Stimulated activated memory B cell treated with anti-CD40 and anti-IgM and Interleukin-4, amounts not matched to agents 10 μg/mL and 1 μg/mL and 100 μg/mL, for 72 hours (primary cell): ENCODE data around the gene HAUS3.
A peak's percentile ranks its signal among the peaks of the same experiment; 100 is the strongest.

Experiments used
- ATAC-seq: fragments of 150-1000 bp; cut with Tn5 transposase; 2 replicates; pipeline ENCODE4 v1.10.0; 2021
- H3K27ac Mint-ChIP-seq: one replicate; pipeline ENCODE4 v1.8.0; 2022; ENCODE audit warnings: mild to moderate bottlenecking, mixed read lengths
- H3K27me3 Mint-ChIP-seq: one replicate; pipeline ENCODE4 v1.8.0; 2022; ENCODE audit warnings: mixed read lengths
- H3K36me3 Mint-ChIP-seq: one replicate; pipeline ENCODE4 v1.8.0; 2022; ENCODE audit warnings: mixed read lengths
- H3K4me1 Mint-ChIP-seq: one replicate; pipeline ENCODE4 v1.8.0; 2022; ENCODE audit warnings: mixed read lengths
- H3K4me3 Mint-ChIP-seq: one replicate; pipeline ENCODE4 v1.8.0; 2022; ENCODE audit warnings: mild to moderate bottlenecking, moderate library complexity, mixed read lengths
- H3K9me3 Mint-ChIP-seq: one replicate; pipeline ENCODE4 v1.8.0; 2022; ENCODE audit warnings: mixed read lengths

HAUS3 gene

GRCh38 chr4:2260344-2261109, 18.6 kb upstream of the HAUS3 start:
- no peak for ATAC-seq
- peaks cover 29% of the 10 kb centered on the region for H3K4me1 Mint-ChIP-seq
- peak overlapping the region; percentile 53 for H3K27ac Mint-ChIP-seq

GRCh38 chr4:2259541-2260343, 17.8 kb upstream of the HAUS3 start:
- Mint-ChIP-seq H3K27me3 (no peaks in the 10 kb centered on the region), H3K9me3 (no peaks in the 10 kb centered on the region), H3K4me1 (peaks cover 29% of the 10 kb centered on the region), H3K27ac (no peak overlapping the region), H3K36me3 (peaks cover 4% of the 10 kb centered on the region), H3K4me3 (no peak overlapping the region)
- no peak for ATAC-seq

More at GRCh38 chr4:2260344-2261109, 18.6 kb upstream of the HAUS3 start:
- Mint-ChIP-seq H3K36me3 (no peaks in the 10 kb centered on the region), H3K27me3 (no peaks in the 10 kb centered on the region), H3K9me3 (no peaks in the 10 kb centered on the region), H3K4me3 (peak overlapping the region; percentile 83)

- H3K27me3 Mint-ChIP-seq: no peaks in the 10 kb centered on the region
- peaks cover 11% of the 10 kb centered on the region for H3K36me3 Mint-ChIP-seq
- H3K4me3 Mint-ChIP-seq: no peak overlapping the region
- H3K4me1 Mint-ChIP-seq: peaks cover 27% of the 10 kb centered on the region
- no peak for ATAC-seq
- no peaks in the 10 kb centered on the region for H3K9me3 Mint-ChIP-seq
- H3K27ac Mint-ChIP-seq: no peak overlapping the region
Measured at GRCh38 chr4:2259036-2259540, 17.2 kb upstream of the HAUS3 start.

GRCh38 chr4:2258091-2259035, 16.4 kb upstream of the HAUS3 start:
- Mint-ChIP-seq H3K4me1 (peaks cover 20% of the 10 kb centered on the region), H3K27ac (peak overlapping the region; percentile 79), H3K9me3 (no peaks in the 10 kb centered on the region), H3K4me3 (no peak overlapping the region), H3K27me3 (no peaks in the 10 kb centered on the region), H3K36me3 (peaks cover 15% of the 10 kb centered on the region)
- no peak for ATAC-seq

GRCh38 chr4:2257361-2258081, 15.6 kb upstream of the HAUS3 start:
- peak overlapping the region; percentile 79 for H3K27ac Mint-ChIP-seq
- peak overlapping the region; percentile 19 for H3K4me3 Mint-ChIP-seq
- no peak for ATAC-seq

GRCh38 chr4:2256781-2257191, 14.9 kb upstream of the HAUS3 start:
- peak; percentile 13 for ATAC-seq
- peak overlapping the region; percentile 19 for H3K4me3 Mint-ChIP-seq
- peaks cover 20% of the 10 kb centered on the region for H3K36me3 Mint-ChIP-seq
- H3K27ac Mint-ChIP-seq: peak overlapping the region; percentile 79
- H3K27me3 Mint-ChIP-seq: no peaks in the 10 kb centered on the region
- H3K4me1 Mint-ChIP-seq: peaks cover 18% of the 10 kb centered on the region
- no peaks in the 10 kb centered on the region for H3K9me3 Mint-ChIP-seq

More at GRCh38 chr4:2257361-2258081, 15.6 kb upstream of the HAUS3 start:
- peaks cover 15% of the 10 kb centered on the region for H3K36me3 Mint-ChIP-seq
- no peaks in the 10 kb centered on the region for H3K27me3 Mint-ChIP-seq
- peaks cover 18% of the 10 kb centered on the region for H3K4me1 Mint-ChIP-seq
- no peaks in the 10 kb centered on the region for H3K9me3 Mint-ChIP-seq

GRCh38 chr4:2256156-2256731, 14.3 kb upstream of the HAUS3 start:
- ATAC-seq: no peak
- no peaks in the 10 kb centered on the region for H3K9me3 Mint-ChIP-seq
- H3K36me3 Mint-ChIP-seq: peaks cover 25% of the 10 kb centered on the region
- peaks cover 18% of the 10 kb centered on the region for H3K4me1 Mint-ChIP-seq
- no peak overlapping the region for H3K4me3 Mint-ChIP-seq
- no peaks in the 10 kb centered on the region for H3K27me3 Mint-ChIP-seq
- H3K27ac Mint-ChIP-seq: peak overlapping the region; percentile 79

GRCh38 chr4:2255501-2256155, 13.7 kb upstream of the HAUS3 start:
- no peak for ATAC-seq
- H3K4me3 Mint-ChIP-seq: no peak overlapping the region
- no peaks in the 10 kb centered on the region for H3K9me3 Mint-ChIP-seq
- peaks cover 25% of the 10 kb centered on the region for H3K36me3 Mint-ChIP-seq
- H3K27ac Mint-ChIP-seq: peak overlapping the region; percentile 79
- no peaks in the 10 kb centered on the region for H3K27me3 Mint-ChIP-seq
- peaks cover 18% of the 10 kb centered on the region for H3K4me1 Mint-ChIP-seq

- H3K27me3 Mint-ChIP-seq: no peaks in the 10 kb centered on the region
- H3K4me1 Mint-ChIP-seq: peaks cover 18% of the 10 kb centered on the region
- H3K9me3 Mint-ChIP-seq: no peaks in the 10 kb centered on the region
- H3K4me3 Mint-ChIP-seq: no peak overlapping the region
- ATAC-seq: no peak
- peak overlapping the region; percentile 1 for H3K27ac Mint-ChIP-seq
- peaks cover 30% of the 10 kb centered on the region for H3K36me3 Mint-ChIP-seq
Measured at GRCh38 chr4:2254665-2255500, 13.0 kb upstream of the HAUS3 start.

- Mint-ChIP-seq H3K27me3 (no peaks in the 10 kb centered on the region), H3K4me1 (peaks cover 18% of the 10 kb centered on the region), H3K36me3 (peaks cover 31% of the 10 kb centered on the region), H3K9me3 (no peaks in the 10 kb centered on the region), H3K4me3 (no peak overlapping the region), H3K27ac (no peak overlapping the region)
- ATAC-seq: no peak
Measured at GRCh38 chr4:2253160-2254084, 11.5 kb upstream of the HAUS3 start.

GRCh38 chr4:2252530-2253091, 10.7 kb upstream of the HAUS3 start:
- Mint-ChIP-seq H3K27ac (no peak overlapping the region), H3K4me3 (no peak overlapping the region), H3K27me3 (no peaks in the 10 kb centered on the region), H3K9me3 (no peaks in the 10 kb centered on the region), H3K4me1 (peaks cover 13% of the 10 kb centered on the region), H3K36me3 (peaks cover 31% of the 10 kb centered on the region)
- ATAC-seq: no peak
